GM18858 (cell line): ENCODE results near the gene TMEM165.

ENCODE experiments used
- ATAC-seq: cut with Tn5 transposase; IDR thresholded peaks from one replicate; pipeline ENCODE4 v1.9.1; 2021; ENCODE audit not compliant: unreplicated experiment

TMEM165 gene

DNA sequence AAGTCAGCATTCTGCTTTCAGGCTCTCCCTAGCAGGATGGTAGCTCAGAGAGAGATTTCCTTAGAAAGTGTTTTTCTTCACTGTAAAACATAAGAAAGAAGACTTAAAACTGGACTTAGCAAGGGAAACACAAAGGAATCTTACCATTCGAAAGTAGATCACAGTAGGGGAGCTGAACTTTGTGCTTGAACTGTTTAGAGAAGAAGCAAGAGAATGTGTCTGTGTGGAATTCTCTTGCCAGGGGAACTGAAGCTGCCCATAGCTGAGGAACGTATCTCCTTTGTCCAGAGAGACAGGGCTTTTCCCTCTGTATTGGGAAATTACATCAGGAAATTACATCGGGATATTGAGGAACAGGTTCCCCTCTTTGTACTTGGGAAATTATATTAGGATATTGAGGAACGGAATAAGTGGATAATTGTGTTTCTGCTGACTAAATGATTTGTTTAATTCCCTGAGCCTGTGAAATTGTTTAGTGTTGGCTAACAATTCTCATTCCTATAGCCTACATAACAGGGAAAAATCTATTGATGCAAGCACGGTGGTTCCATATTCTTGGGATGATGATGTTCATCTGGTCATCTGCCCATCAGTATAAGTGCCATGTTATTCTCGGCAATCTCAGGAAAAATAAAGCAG is 28.6 kb upstream of the TMEM165 start:
- ATAC-seq: no peak

GRCh38 chr4:55369968-55370367 is 25.8 kb upstream of the TMEM165 start:
- no peak for ATAC-seq

DNA sequence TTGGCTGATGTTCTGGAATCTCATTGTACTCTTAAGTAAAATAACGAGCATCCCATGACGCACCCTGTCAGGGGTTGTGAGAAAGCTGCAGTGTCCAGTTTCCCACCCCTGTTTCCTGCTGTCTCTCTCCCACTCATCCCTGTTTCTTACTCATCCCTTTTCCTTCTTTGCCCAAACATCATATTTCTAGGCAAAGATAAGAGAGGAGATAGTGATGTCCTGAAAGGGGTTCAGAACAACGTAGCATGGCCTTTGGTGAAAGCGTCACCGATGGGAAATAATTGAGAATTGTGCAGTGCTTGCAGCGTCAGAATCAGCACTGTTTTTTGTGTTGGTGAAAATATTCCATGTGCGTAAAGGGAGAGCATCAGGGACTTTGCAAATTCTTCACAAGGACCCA is 23.5 kb upstream of the TMEM165 start:
- no peak for ATAC-seq

GRCh38 chr4:55373461-55373860 is 22.3 kb upstream of the TMEM165 start:
- no peak for ATAC-seq

- ATAC-seq: no peak
These were observed 19.1 kb upstream of the TMEM165 start for GRCh38 chr4:55376698-55377097.

DNA sequence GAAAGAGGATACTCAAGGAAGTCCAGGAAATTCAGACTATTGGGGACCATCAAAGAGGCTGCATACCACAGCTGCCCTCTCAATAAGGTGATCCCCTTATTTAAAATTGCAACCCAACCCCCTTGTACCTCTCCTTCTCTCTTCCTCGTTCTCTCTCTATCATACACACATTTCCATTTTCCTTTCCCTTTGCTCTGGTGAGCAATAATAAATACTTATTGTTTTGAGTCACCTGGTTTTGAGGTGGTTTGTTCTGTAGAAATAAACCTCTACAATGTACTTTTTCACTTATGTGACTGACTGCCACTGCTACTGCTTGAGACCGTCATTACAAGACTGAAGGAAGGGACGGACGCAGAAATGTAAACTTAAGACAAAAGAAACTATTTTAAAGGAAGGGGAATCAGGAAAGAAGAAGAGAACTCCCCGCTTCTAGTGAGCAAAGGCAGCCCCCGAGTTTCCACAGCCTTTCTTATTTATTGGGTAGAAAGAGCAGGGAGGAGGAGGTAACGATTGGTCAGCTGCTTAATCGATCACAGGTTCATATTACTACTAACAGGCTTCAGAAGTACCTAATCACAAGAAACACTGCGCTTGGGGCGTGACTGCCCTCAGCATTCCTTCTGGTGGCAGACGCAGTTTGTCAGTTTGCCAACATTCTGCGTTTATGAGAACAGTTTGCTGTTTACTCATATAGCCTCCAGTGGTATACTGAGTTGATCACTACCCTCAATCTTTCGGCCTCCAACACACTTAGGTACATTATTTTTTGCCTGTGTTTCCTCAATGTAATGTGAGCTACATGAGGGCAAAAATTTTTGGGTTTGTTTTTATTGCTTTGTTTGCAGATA is 16.9 kb upstream of the TMEM165 start:
- no peak for ATAC-seq

GRCh38 chr4:55380576-55380975 is 15.2 kb upstream of the TMEM165 start:
- no peak for ATAC-seq

GRCh38 chr4:55381502-55381901 is 14.3 kb upstream of the TMEM165 start:
- no peak for ATAC-seq

GRCh38 chr4:55382488-55383003 is 13.2 kb upstream of the TMEM165 start:
- ATAC-seq: no peak

GRCh38 chr4:55385201-55385649 is 10.5 kb upstream of the TMEM165 start:
- ATAC-seq: no peak

DNA sequence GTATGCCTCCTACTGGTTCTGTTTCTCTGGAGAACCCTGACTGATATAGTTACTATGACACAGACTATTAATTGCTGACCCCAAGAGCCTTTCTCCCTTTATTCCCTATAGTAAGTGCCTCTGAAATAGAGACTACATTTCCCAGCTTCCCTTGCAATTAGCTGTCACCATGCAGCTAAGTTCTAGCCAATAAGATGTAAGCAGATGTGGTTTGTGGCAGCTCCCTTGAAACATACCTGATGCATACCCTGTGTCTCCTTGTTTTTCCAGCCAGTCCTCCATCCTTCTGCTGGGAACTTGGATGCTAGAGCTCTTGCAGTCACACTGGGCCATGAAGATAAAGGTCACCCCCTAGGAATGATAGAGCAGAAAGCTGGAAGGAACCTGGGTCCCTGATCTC is 9.7 kb upstream of the TMEM165 start:
- peak; percentile 81 for ATAC-seq

DNA sequence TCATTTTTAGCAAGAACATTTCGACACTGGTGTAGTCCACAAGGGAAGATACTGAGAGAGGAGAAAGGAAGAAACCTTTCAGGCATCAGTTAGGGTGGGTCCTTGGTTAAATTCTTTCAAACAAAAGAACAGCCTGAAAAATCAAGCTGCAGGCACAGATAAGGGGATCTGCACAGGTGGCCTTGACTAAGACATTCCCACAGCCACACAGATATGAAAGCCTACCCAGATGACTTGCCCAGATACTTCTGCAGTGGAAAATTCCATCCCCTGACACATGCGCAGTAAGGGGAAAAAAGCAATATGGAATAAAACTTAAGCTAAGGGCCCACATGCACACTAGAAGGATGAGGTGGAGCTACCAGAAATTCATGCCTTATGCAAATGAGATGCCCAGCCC is 8.9 kb upstream of the TMEM165 start:
- no peak for ATAC-seq

GRCh38 chr4:55393461-55394320 is 2.1 kb upstream of the TMEM165 start:
- ATAC-seq: no peak

GRCh38 chr4:55395218-55395528 is 584 bp upstream of the TMEM165 start:
- ATAC-seq: no peak

DNA sequence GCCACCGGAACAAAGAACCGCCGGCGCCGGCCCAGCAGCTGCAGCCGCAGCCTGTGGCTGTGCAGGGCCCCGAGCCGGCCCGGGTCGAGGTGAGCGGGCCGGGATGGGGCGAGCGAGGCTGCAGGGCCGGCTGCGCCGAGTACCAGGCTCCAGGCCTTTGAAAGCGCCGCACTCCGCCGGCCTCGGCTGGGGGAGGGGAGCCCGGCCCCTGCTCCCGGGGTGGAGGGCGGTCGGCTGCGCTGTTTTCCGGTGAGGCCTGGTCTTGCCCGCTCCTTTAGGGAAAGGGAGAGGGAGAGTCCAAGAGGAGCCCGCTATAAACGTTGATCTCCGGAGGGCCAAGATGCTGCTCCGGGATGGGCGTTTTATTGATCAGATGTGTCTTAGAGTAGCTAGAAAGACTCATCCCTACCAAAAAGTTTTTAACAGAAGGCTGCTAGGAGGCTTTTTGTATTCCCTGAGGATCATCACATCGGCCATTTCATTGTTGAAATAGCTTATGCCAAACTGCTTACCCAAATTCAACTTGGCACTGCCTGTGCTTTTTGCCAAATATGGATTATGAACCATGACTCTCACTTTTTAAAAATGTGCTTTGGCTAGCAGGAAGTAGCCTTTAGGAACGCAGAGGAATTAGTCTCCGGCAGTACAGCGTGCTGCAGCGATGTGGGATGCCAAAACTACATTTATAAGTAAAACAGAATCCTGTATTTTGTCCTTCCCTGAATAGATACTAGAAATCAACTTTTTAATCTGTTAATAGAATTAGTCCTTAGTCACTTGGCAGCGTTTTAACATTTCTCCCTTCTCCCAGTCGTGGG is 760 bp downstream of the TMEM165 start:
- ATAC-seq: peak; percentile 13

DNA sequence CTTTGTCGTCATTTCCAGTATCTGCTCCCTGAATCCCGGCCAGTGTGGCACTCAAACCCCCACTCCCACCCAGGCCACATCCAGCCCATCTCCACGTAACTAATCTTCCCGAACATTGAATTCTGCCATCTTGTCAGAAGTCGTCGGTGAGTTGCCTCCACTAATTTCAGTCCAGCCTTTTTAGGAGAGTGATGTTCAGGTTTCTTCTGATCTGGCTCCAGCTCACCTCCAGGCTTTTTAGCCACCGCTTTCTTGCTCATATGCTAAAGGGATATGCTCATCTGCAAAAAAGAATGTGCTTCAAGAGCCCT is 1.3 kb downstream of the TMEM165 start:
- no peak for ATAC-seq

- ATAC-seq: no peak
These were observed 2.0 kb downstream of the TMEM165 start for GRCh38 chr4:55397520-55398321.

GRCh38 chr4:55398461-55398860 is 2.7 kb downstream of the TMEM165 start:
- no peak for ATAC-seq

GRCh38 chr4:55398966-55399365 is 3.2 kb downstream of the TMEM165 start:
- ATAC-seq: no peak

DNA sequence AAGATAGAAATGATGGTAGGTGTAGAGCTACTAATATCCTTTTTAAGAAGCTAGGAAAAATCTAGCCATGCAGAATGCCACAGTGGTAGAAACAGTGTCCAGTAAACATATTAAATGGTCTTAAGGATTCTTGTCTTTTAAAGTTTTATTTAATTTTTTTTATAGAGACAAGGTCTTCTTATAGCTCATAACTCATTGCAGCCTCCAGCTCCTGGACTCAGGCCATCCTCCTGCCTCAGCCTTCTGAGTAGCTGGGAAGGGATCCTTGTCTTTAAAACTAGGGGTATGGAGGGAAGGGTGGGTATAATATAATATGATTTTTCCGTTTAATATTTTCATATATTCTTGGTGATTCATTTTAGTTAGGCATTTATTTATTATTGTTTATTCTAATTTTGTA is 3.8 kb downstream of the TMEM165 start:
- ATAC-seq: no peak
